ENCODE results near the gene PAK1. TPM values are rescaled to one million over a fixed set of nuclear protein-coding genes. Genes with fewer than 3 reads are reported as not detected.

PAK1 gene
- total and polyA plus RNA-seq, 7 experiments from 2014 or later, result 15.5 to 67.2 (median 23.2) TPM

GRCh38 chr11:77374108-77374507 is 99.8 kb downstream of the PAK1 start:
- ChIA-PET POLR2A (no interaction called here), CTCF (no interaction called here)
- H3K9me3 ChIP-seq (ENCODE audit: control insufficient read depth in 2 of 3, low read length in 3 of 3), result no peaks in the 10 kb centered on the region
- H3K27me3 ChIP-seq (ENCODE audit: control insufficient read depth in 2 of 2, insufficient read depth in 2 of 2, low read length in 2 of 2), result no peaks in the 10 kb centered on the region
- no peaks in the 10 kb centered on the region for H3K4me1 ChIP-seq (ENCODE audit: control insufficient read depth in 2 of 2, insufficient read depth in 2 of 2, low read length in 2 of 2)
- no peak for ATAC-seq
- H3K4me3 Mint-ChIP-seq, result no peak overlapping the region
- intact Hi-C loops (cut with micrococcal nuclease), result loop anchor here in 1 of 2 donors (10.0 kb wide), 1 partner anchor 171 kb away; no protein-coding TSS in a partner anchor
- H3K27ac Mint-ChIP-seq, result no peak overlapping the region
- no peak for DNase-seq
- H3K27me3 Mint-ChIP-seq, result no peaks in the 10 kb centered on the region
- no peaks in the 10 kb centered on the region for H3K9me3 Mint-ChIP-seq
- H3K36me3 ChIP-seq (ENCODE audit: control insufficient read depth in 2 of 3, insufficient read depth in 3 of 3, low read length in 3 of 3), result peaks cover 0 to 10% (median 3%) of the 10 kb centered on the region in 3 experiments
- peaks cover 0 to 18% (median 10%) of the 10 kb centered on the region in 7 donors for H3K4me1 Mint-ChIP-seq
- no peak overlapping the region for H3K4me3 ChIP-seq (ENCODE audit: low read length)
- H3K27ac ChIP-seq (ENCODE audit: low read depth, low read length), result no peak overlapping the region
- H3K36me3 Mint-ChIP-seq, result peaks cover 5 to 50% (median 31%) of the 10 kb centered on the region in 5 donors

- no peaks in the 10 kb centered on the region for H3K4me1 ChIP-seq (ENCODE audit: control insufficient read depth in 2 of 2, insufficient read depth in 2 of 2, low read length in 2 of 2)
- Mint-ChIP-seq H3K27ac (peak overlapping the region in 1 of 9 donors; percentile 56), H3K27me3 (no peaks in the 10 kb centered on the region), H3K4me3 (no peak overlapping the region), H3K9me3 (no peaks in the 10 kb centered on the region), H3K4me1 (peaks cover 0 to 18% (median 10%) of the 10 kb centered on the region in 7 donors), H3K36me3 (peaks cover 0 to 45% (median 22%) of the 10 kb centered on the region in 5 donors)
- intact Hi-C loops (cut with micrococcal nuclease), result loop anchor here in 1 of 2 donors (10.0 kb wide), 1 partner anchor 172 kb away; no protein-coding TSS in a partner anchor
- no peak for DNase-seq
- no peak overlapping the region for H3K27ac ChIP-seq (ENCODE audit: low read depth, low read length)
- H3K27me3 ChIP-seq (ENCODE audit: control insufficient read depth in 2 of 2, insufficient read depth in 2 of 2, low read length in 2 of 2), result no peaks in the 10 kb centered on the region
- no peak overlapping the region for H3K4me3 ChIP-seq (ENCODE audit: low read length)
- peaks cover 0 to 10% (median 3%) of the 10 kb centered on the region in 3 experiments for H3K36me3 ChIP-seq (ENCODE audit: control insufficient read depth in 2 of 3, insufficient read depth in 3 of 3, low read length in 3 of 3)
- H3K9me3 ChIP-seq (ENCODE audit: control insufficient read depth in 2 of 3, low read length in 3 of 3), result no peaks in the 10 kb centered on the region
- ChIA-PET POLR2A (no interaction called here), CTCF (no interaction called here)
- ATAC-seq, result no peak
These were observed 101.2 kb downstream of the PAK1 start for GRCh38 chr11:77372726-77373125.

- no peaks in the 10 kb centered on the region for H3K4me1 ChIP-seq (ENCODE audit: control insufficient read depth in 2 of 2, insufficient read depth in 2 of 2, low read length in 2 of 2)
- no peak overlapping the region for H3K27ac Mint-ChIP-seq
- H3K9me3 ChIP-seq (ENCODE audit: control insufficient read depth in 2 of 3, low read length in 3 of 3), result no peaks in the 10 kb centered on the region
- no peaks in the 10 kb centered on the region for H3K27me3 ChIP-seq (ENCODE audit: control insufficient read depth in 2 of 2, insufficient read depth in 2 of 2, low read length in 2 of 2)
- H3K27me3 Mint-ChIP-seq, result no peaks in the 10 kb centered on the region
- peaks cover 0 to 18% (median 10%) of the 10 kb centered on the region in 7 donors for H3K4me1 Mint-ChIP-seq
- H3K36me3 ChIP-seq (ENCODE audit: control insufficient read depth in 2 of 3, insufficient read depth in 3 of 3, low read length in 3 of 3), result peaks cover 0 to 10% (median 3%) of the 10 kb centered on the region in 3 experiments
- no peaks in the 10 kb centered on the region for H3K9me3 Mint-ChIP-seq
- H3K4me3 ChIP-seq (ENCODE audit: low read length), result no peak overlapping the region
- no peak for DNase-seq
- ChIA-PET POLR2A (no interaction called here), CTCF (no interaction called here)
- ATAC-seq, result no peak
- intact Hi-C loops (cut with micrococcal nuclease), result loop anchor here in 1 of 2 donors (10.0 kb wide), 1 partner anchor 173 kb away; no protein-coding TSS in a partner anchor
- H3K36me3 Mint-ChIP-seq, result peaks cover 0 to 48% (median 18%) of the 10 kb centered on the region in 5 donors
- H3K27ac ChIP-seq (ENCODE audit: low read depth, low read length), result no peak overlapping the region
- no peak overlapping the region for H3K4me3 Mint-ChIP-seq
These were observed 102.2 kb downstream of the PAK1 start for GRCh38 chr11:77371646-77372045.

- ATAC-seq (no peak), DNase-seq (no peak)
- Mint-ChIP-seq H3K4me1 (peaks cover 0 to 18% (median 10%) of the 10 kb centered on the region in 7 donors), H3K27ac (no peak overlapping the region), H3K27me3 (no peaks in the 10 kb centered on the region), H3K4me3 (no peak overlapping the region), H3K9me3 (peaks cover 0 to 3% (median 0%) of the 10 kb centered on the region in 11 donors), H3K36me3 (peaks cover 0 to 48% (median 17%) of the 10 kb centered on the region in 5 donors)
- CTCF ChIA-PET, result interaction anchor here (0.6 kb wide), 1 partner anchor 162 kb away, joined by 4 read pairs; no protein-coding TSS in a partner anchor
- Histone ChIP-seq H3K27ac (ENCODE audit: low read depth, low read length) (no peak overlapping the region), H3K36me3 (ENCODE audit: control insufficient read depth in 2 of 3, insufficient read depth in 3 of 3, low read length in 3 of 3) (peaks cover 0 to 10% (median 3%) of the 10 kb centered on the region in 3 experiments), H3K27me3 (ENCODE audit: control insufficient read depth in 2 of 2, insufficient read depth in 2 of 2, low read length in 2 of 2) (no peaks in the 10 kb centered on the region), H3K4me1 (ENCODE audit: control insufficient read depth in 2 of 2, insufficient read depth in 2 of 2, low read length in 2 of 2) (no peaks in the 10 kb centered on the region), H3K9me3 (ENCODE audit: control insufficient read depth in 2 of 3, low read length in 3 of 3) (no peaks in the 10 kb centered on the region), H3K4me3 (ENCODE audit: low read length) (no peak overlapping the region)
- POLR2A ChIA-PET, result no interaction called here
- intact Hi-C loops (cut with micrococcal nuclease), result loop anchor here in 1 of 2 donors (10.0 kb wide), 1 partner anchor 175 kb away; no protein-coding TSS in a partner anchor
These were observed 103.7 kb downstream of the PAK1 start for GRCh38 chr11:77370217-77370616.

- H3K4me3 ChIP-seq (ENCODE audit: low read length), result no peak overlapping the region
- H3K27ac ChIP-seq (ENCODE audit: low read depth, low read length), result no peak overlapping the region
- H3K27ac Mint-ChIP-seq, result no peak overlapping the region
- peaks cover 0 to 1% (median 0%) of the 10 kb centered on the region in 11 donors for H3K9me3 Mint-ChIP-seq
- intact Hi-C loops (cut with micrococcal nuclease), result no loop called here
- DNase-seq (no peak), ATAC-seq (no peak)
- H3K36me3 ChIP-seq (ENCODE audit: control insufficient read depth in 2 of 3, insufficient read depth in 3 of 3, low read length in 3 of 3), result no peaks in the 10 kb centered on the region
- peaks cover 0 to 3% (median 0%) of the 10 kb centered on the region in 7 donors for H3K4me1 Mint-ChIP-seq
- no peaks in the 10 kb centered on the region for H3K9me3 ChIP-seq (ENCODE audit: control insufficient read depth in 2 of 3, low read length in 3 of 3)
- CTCF ChIA-PET, result no interaction called here
- H3K27me3 Mint-ChIP-seq, result no peaks in the 10 kb centered on the region
- H3K36me3 Mint-ChIP-seq, result peaks cover 14 to 63% (median 35%) of the 10 kb centered on the region in 5 donors
- POLR2A ChIA-PET, result no interaction called here
- no peaks in the 10 kb centered on the region for H3K4me1 ChIP-seq (ENCODE audit: control insufficient read depth in 2 of 2, insufficient read depth in 2 of 2, low read length in 2 of 2)
- no peak overlapping the region for H3K4me3 Mint-ChIP-seq
- no peaks in the 10 kb centered on the region for H3K27me3 ChIP-seq (ENCODE audit: control insufficient read depth in 2 of 2, insufficient read depth in 2 of 2, low read length in 2 of 2)
These were observed 112.7 kb downstream of the PAK1 start for GRCh38 chr11:77361184-77361583.

- ChIA-PET CTCF (no interaction called here), POLR2A (no interaction called here)
- no peak for ATAC-seq
- Mint-ChIP-seq H3K9me3 (peaks cover 0 to 1% (median 0%) of the 10 kb centered on the region in 11 donors), H3K4me3 (no peak overlapping the region), H3K27ac (no peak overlapping the region), H3K36me3 (peaks cover 14 to 59% (median 30%) of the 10 kb centered on the region in 5 donors), H3K4me1 (peaks cover 0 to 3% (median 0%) of the 10 kb centered on the region in 7 donors), H3K27me3 (no peaks in the 10 kb centered on the region)
- Histone ChIP-seq H3K27ac (ENCODE audit: low read depth, low read length) (no peak overlapping the region), H3K27me3 (ENCODE audit: control insufficient read depth in 2 of 2, insufficient read depth in 2 of 2, low read length in 2 of 2) (no peaks in the 10 kb centered on the region), H3K36me3 (ENCODE audit: control insufficient read depth in 2 of 3, insufficient read depth in 3 of 3, low read length in 3 of 3) (peaks cover 0 to 7% (median 0%) of the 10 kb centered on the region in 3 experiments), H3K4me1 (ENCODE audit: control insufficient read depth in 2 of 2, insufficient read depth in 2 of 2, low read length in 2 of 2) (no peaks in the 10 kb centered on the region), H3K4me3 (ENCODE audit: low read length) (no peak overlapping the region), H3K9me3 (ENCODE audit: control insufficient read depth in 2 of 3, low read length in 3 of 3) (no peaks in the 10 kb centered on the region)
- intact Hi-C loops (cut with micrococcal nuclease), result no loop called here
- DNase-seq, result no peak
These were observed 114.4 kb downstream of the PAK1 start for GRCh38 chr11:77359481-77359880.

- no peak overlapping the region for H3K4me3 ChIP-seq (ENCODE audit: low read length)
- ChIA-PET POLR2A (no interaction called here), CTCF (no interaction called here)
- no peaks in the 10 kb centered on the region for H3K27me3 Mint-ChIP-seq
- H3K4me1 Mint-ChIP-seq, result peaks cover 0 to 4% (median 0%) of the 10 kb centered on the region in 7 donors
- H3K4me3 Mint-ChIP-seq, result no peak overlapping the region
- no peaks in the 10 kb centered on the region for H3K9me3 Mint-ChIP-seq
- no peaks in the 10 kb centered on the region for H3K9me3 ChIP-seq (ENCODE audit: control insufficient read depth in 2 of 3, low read length in 3 of 3)
- H3K4me1 ChIP-seq (ENCODE audit: control insufficient read depth in 2 of 2, insufficient read depth in 2 of 2, low read length in 2 of 2), result no peaks in the 10 kb centered on the region
- H3K36me3 ChIP-seq (ENCODE audit: control insufficient read depth in 2 of 3, insufficient read depth in 3 of 3, low read length in 3 of 3), result peaks cover 0 to 7% (median 0%) of the 10 kb centered on the region in 3 experiments
- no peak overlapping the region for H3K27ac Mint-ChIP-seq
- DNase-seq, result no peak
- ATAC-seq, result no peak
- intact Hi-C loops (cut with micrococcal nuclease), result no loop called here
- H3K27me3 ChIP-seq (ENCODE audit: control insufficient read depth in 2 of 2, insufficient read depth in 2 of 2, low read length in 2 of 2), result no peaks in the 10 kb centered on the region
- H3K36me3 Mint-ChIP-seq, result peaks cover 0 to 31% (median 8%) of the 10 kb centered on the region in 5 donors
- H3K27ac ChIP-seq (ENCODE audit: low read depth, low read length), result no peak overlapping the region
These were observed 120.8 kb downstream of the PAK1 start for GRCh38 chr11:77353131-77353530.
